Keratinocyte (primary cell): ENCODE measurements around the gene SLC25A24. TPM values are rescaled to one million over a fixed set of nuclear protein-coding genes. Genes with fewer than 3 reads are reported as not detected.

Source experiments
- DNase-seq: peaks from one replicate; pipeline ENCODE4 v3.0.0-alpha.2; 2011; ENCODE audit warnings: low read depth, missing footprints, low spot score
- FAIRE-seq: peaks from 2 replicates; lab custom pipeline; 2011; peaks lifted over from hg19 to GRCh38; lab: Jason Lieb, UNC
- H2AFZ ChIP-seq: 2 replicates; pipeline ENCODE4 v1.6.0; 2012; ENCODE audit warnings: low read length, control low read depth, inconsistent platforms; ENCODE audit not compliant: control insufficient read depth
- H3K27ac ChIP-seq: 2 replicates; pipeline ENCODE4 v1.5.1; 2011; ENCODE audit warnings: low read length; ENCODE audit not compliant: control insufficient read depth, insufficient read depth
- H3K27me3 ChIP-seq: 3 replicates; pipeline ENCODE4 v1.6.0; 2011; ENCODE audit warnings: low read length; ENCODE audit not compliant: control insufficient read depth, insufficient read depth; ENCODE audit errors: extremely low read depth
- H3K36me3 ChIP-seq, 2 experiments: 2 replicates in 1 of 2; 3 replicates in 1 of 2; pipeline ENCODE4 v1.5.1; 2011; ENCODE audit warnings: low read length in 2 of 2, mild to moderate bottlenecking in 1 of 2; ENCODE audit not compliant: control insufficient read depth in 2 of 2, insufficient read depth in 2 of 2; ENCODE audit errors: extremely low read depth in 1 of 2
- H3K4me1 ChIP-seq: 3 replicates; pipeline ENCODE4 v1.5.1; 2011; ENCODE audit warnings: low read length; ENCODE audit not compliant: control insufficient read depth, insufficient read depth; ENCODE audit errors: extremely low read depth
- H3K4me2 ChIP-seq: 3 replicates; pipeline ENCODE4 v1.6.0; 2011; ENCODE audit warnings: low read depth, low read length; ENCODE audit not compliant: control insufficient read depth, insufficient read depth; ENCODE audit errors: extremely low read depth
- H3K4me3 ChIP-seq, 3 experiments: fragments of 200-600 bp in 1 of 3; sonication (generic) in 1 of 3; 2 replicates in 2 of 3; 3 replicates in 1 of 3; pipeline ENCODE4 v1.5.1; 2011 to 2016; ENCODE audit warnings: low read length in 3 of 3, mild to moderate bottlenecking in 3 of 3, control low read depth in 2 of 3, inconsistent platforms in 1 of 3, low read depth in 1 of 3, mixed read lengths in 1 of 3, mixed run types in 1 of 3, moderate library complexity in 1 of 3; ENCODE audit not compliant: control insufficient read depth in 2 of 3, insufficient read depth in 2 of 3; ENCODE audit errors: extremely low read depth in 1 of 3
- H3K79me2 ChIP-seq: 2 replicates; pipeline ENCODE4 v1.6.0; 2012; ENCODE audit warnings: low read length; ENCODE audit not compliant: control insufficient read depth, insufficient read depth
- H3K9ac ChIP-seq: 3 replicates; pipeline ENCODE4 v1.6.0; 2011; ENCODE audit warnings: low read length; ENCODE audit not compliant: control insufficient read depth, insufficient read depth; ENCODE audit errors: extremely low read depth
- H3K9me1 ChIP-seq: 3 replicates; pipeline ENCODE4 v1.6.0; 2011; ENCODE audit warnings: low read length; ENCODE audit not compliant: control insufficient read depth, insufficient read depth; ENCODE audit errors: extremely low read depth
- H3K9me3 ChIP-seq: 2 replicates; pipeline ENCODE4 v1.5.1; 2012; ENCODE audit warnings: low read depth, low read length; ENCODE audit not compliant: control insufficient read depth
- H4K20me1 ChIP-seq: 3 replicates; pipeline ENCODE4 v1.6.0; 2011; ENCODE audit warnings: low read length; ENCODE audit not compliant: control insufficient read depth, insufficient read depth; ENCODE audit errors: extremely low read depth
- CTCF ChIP-seq, 3 experiments: IDR thresholded peaks in 1 of 3; conservative IDR thresholded peaks in 1 of 3; optimal IDR thresholded peaks in 1 of 3; 2 replicates in 2 of 3; 3 replicates in 1 of 3; pipeline versions ENCODE3 to v1.5.1; 2011; ENCODE audit warnings: low read length in 3 of 3, mild to moderate bottlenecking in 3 of 3, moderate library complexity in 2 of 3, control low read depth in 1 of 3, inconsistent platforms in 1 of 3; ENCODE audit not compliant: insufficient read depth in 2 of 3; ENCODE audit errors: extremely low read depth in 1 of 3
- EZH2 ChIP-seq: IDR thresholded peaks from one replicate; pipeline ENCODE4 v1.6.1; 2012; ENCODE audit warnings: inconsistent platforms, mild to moderate bottlenecking, low read length, moderate library complexity
- dilution Hi-C: fragments of 300-500 bp; cut with MboI; formaldehyde crosslinking; loops from one replicate; pipeline ENCODE4 v1.7.0; 2020; ENCODE audit warnings: low sequenced_read_pairs; ENCODE audit not compliant: extremely low pct_ligation_motif_present
- polyA plus RNA-seq, 5 experiments: library from polyadenylated mRNA; depleted of rRNA in 3 of 5; stranded (reverse) in 3 of 5; stranded (forward) in 1 of 5; unstranded in 1 of 5; fragments of >200 nt; gene quantifications; 1 replicate in 1 of 5; 2 replicates in 3 of 5; 3 replicates in 1 of 5; pipeline versions ENCODE4 v1.2.1 to v1.2.3, GENCODE V29; 2011 to 2012; ENCODE audit warnings: missing spikeins in 2 of 5, low read depth in 1 of 5, low replicate concordance in 1 of 5

SLC25A24 gene
- polyA plus RNA-seq, 1 donor (not counting 4 experiments of a cell fraction or from before 2014, with no cell fraction given), result 58.9 TPM

- H3K4me1 ChIP-seq, result no peaks in the 10 kb centered on the region
- H3K9me1 ChIP-seq, result no peaks in the 10 kb centered on the region
- no peak for TF ChIP-seq CTCF (optimal IDR thresholded peaks at IDR 0.05 in 1 of 3, IDR thresholded peaks at IDR 0.05 in 1 of 3, conservative IDR thresholded peaks at IDR 0.05 in 1 of 3; ENCODE audit: extremely low read depth in 1 of 3, insufficient read depth in 2 of 3, low read length in 3 of 3)
- no peak for TF ChIP-seq EZH2
Measured at GRCh38 chr1:108190001-108190634, 10.0 kb downstream of the SLC25A24 start.

GRCh38 chr1:108188801-108189200 is 11.3 kb downstream of the SLC25A24 start:
- no peak overlapping the region for H3K9ac ChIP-seq
- no peak for DNase-seq
- H3K27ac ChIP-seq, result no peak overlapping the region
- H3K4me3 ChIP-seq, result no peak overlapping the region
- H2AFZ ChIP-seq, result no peak overlapping the region
- no peaks in the 10 kb centered on the region for H4K20me1 ChIP-seq
- no peaks in the 10 kb centered on the region for H3K4me1 ChIP-seq
- peaks cover 76% of the 10 kb centered on the region for H3K79me2 ChIP-seq
- no peak for FAIRE-seq
- H3K27me3 ChIP-seq, result no peaks in the 10 kb centered on the region
- no peaks in the 10 kb centered on the region for H3K9me3 ChIP-seq
- H3K36me3 ChIP-seq, result peaks cover 0 to 5% of the 10 kb centered on the region in 2 experiments
- no peaks in the 10 kb centered on the region for H3K9me1 ChIP-seq
- H3K4me2 ChIP-seq, result no peak overlapping the region
- no peak for TF ChIP-seq CTCF (optimal IDR thresholded peaks at IDR 0.05 in 1 of 3, IDR thresholded peaks at IDR 0.05 in 1 of 3, conservative IDR thresholded peaks at IDR 0.05 in 1 of 3; ENCODE audit: extremely low read depth in 1 of 3, insufficient read depth in 2 of 3, low read length in 3 of 3)
- no peak for TF ChIP-seq EZH2
- dilution Hi-C loops, result no loop called here

More at GRCh38 chr1:108190001-108190634, 10.0 kb downstream of the SLC25A24 start:
- Histone ChIP-seq H3K79me2 (peaks cover 82% of the 10 kb centered on the region), H3K4me3 (no peak overlapping the region), H3K4me2 (no peak overlapping the region), H3K36me3 (peaks cover 0 to 2% of the 10 kb centered on the region in 2 experiments), H3K27me3 (no peaks in the 10 kb centered on the region), H3K9me3 (no peaks in the 10 kb centered on the region), H4K20me1 (no peaks in the 10 kb centered on the region), H2AFZ (no peak overlapping the region), H3K9ac (no peak overlapping the region), H3K27ac (no peak overlapping the region)
- dilution Hi-C loops, result no loop called here
- DNase-seq, result no peak
- FAIRE-seq, result no peak
